ENCODE data around the gene SYTL3. TPM values are rescaled to one million over a fixed set of nuclear protein-coding genes. Genes with fewer than 3 reads are reported as not detected.

SYTL3 gene
- total and polyA plus RNA-seq, 2 of the 8 experiments (the other 6 are each of a cell fraction or from before 2014, with no cell fraction given): 0.27 to 0.99 TPM

DNA sequence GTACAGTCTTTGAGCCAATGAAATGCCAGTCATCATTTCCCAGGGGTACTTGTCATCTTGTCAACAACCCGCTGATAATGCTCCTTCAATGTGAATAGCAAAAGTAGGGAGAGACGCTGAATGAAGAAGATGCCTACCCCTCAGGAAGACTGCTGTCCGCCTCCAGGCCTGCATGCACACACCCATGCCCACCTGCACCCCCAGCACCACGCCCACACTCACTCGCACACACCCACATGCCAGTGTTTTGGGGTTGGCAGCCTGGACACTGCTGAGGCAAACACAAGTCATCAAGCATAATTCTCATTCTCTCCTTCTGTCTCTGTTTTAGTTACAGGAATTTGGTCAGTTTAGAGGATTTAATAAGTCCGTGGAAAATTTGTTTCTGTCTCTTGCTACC lies 63.6 kb downstream of the SYTL3 start:
- Histone ChIP-seq H3K79me2 (ENCODE audit: control insufficient read depth in 1 of 2, insufficient read depth in 2 of 2, low read length in 2 of 2) (no peaks in the 10 kb centered on the region), H4K8ac (ENCODE audit: extremely low read depth, insufficient read depth, low read length) (no peak overlapping the region; the same call in 1 of the 2 replicates), H3K4me1 (replicated peaks in 1 of 4; ENCODE audit: control insufficient read depth in 3 of 4, insufficient read depth in 4 of 4, low read length in 3 of 4) (peaks cover 0 to 5% (median under 1%) of the 10 kb centered on the region in 4 experiments; a peak in 3 of 7 replicates), H4K5ac (ENCODE audit: insufficient read length, low read depth, low read length) (no peak overlapping the region), H3K27ac (ENCODE audit: low read depth, low read length) (no peak overlapping the region), H3K23ac (ENCODE audit: insufficient read length) (no peak overlapping the region), H2BK15ac (ENCODE audit: low read length) (no peak overlapping the region), H2BK12ac (ENCODE audit: low read depth, low read length) (no peak overlapping the region), H3K9me3 (ENCODE audit: insufficient read depth in 2 of 2, low read depth in 1 of 2, low read length in 1 of 2) (no peaks in the 10 kb centered on the region), H3K18ac (ENCODE audit: extremely low read depth, low read length) (no peak overlapping the region), H3K36me3 (ENCODE audit: control insufficient read depth in 2 of 4, insufficient read depth in 4 of 4, low read length in 3 of 4) (no peaks in the 10 kb centered on the region), H2AK5ac (ENCODE audit: low read depth, low read length) (no peak overlapping the region), H4K20me1 (replicated peaks in 1 of 2; ENCODE audit: control insufficient read depth in 1 of 2, insufficient read depth in 2 of 2, low read length in 2 of 2) (peaks cover 0 to 2% of the 10 kb centered on the region in 2 experiments), H3K4me3 (ENCODE audit: extremely low read depth in 1 of 4, insufficient read depth in 2 of 4, low read depth in 3 of 4, low read length in 4 of 4) (no peak overlapping the region), H3K56ac (replicated peaks; ENCODE audit: insufficient read length, low read depth, low read length) (no peak overlapping the region), H3K14ac (ENCODE audit: insufficient read length) (no peak overlapping the region), H3K79me1 (ENCODE audit: low read depth, low read length) (no peaks in the 10 kb centered on the region), H2BK120ac (replicated peaks; ENCODE audit: low read depth, low read length) (no peak overlapping the region), H2BK5ac (ENCODE audit: low read depth, low read length) (no peak overlapping the region), H4K91ac (replicated peaks; ENCODE audit: insufficient read length, low read length) (no peak overlapping the region), H3K4ac (replicated peaks; ENCODE audit: insufficient read length, low read depth, low read length) (no peak overlapping the region), H3K27me3 (replicated peaks in 1 of 4; ENCODE audit: control insufficient read depth in 3 of 4, extremely low read depth in 1 of 4, insufficient read depth in 3 of 4, low read length in 3 of 4) (no peaks in the 10 kb centered on the region), H2BK20ac (ENCODE audit: low read length) (no peak overlapping the region), H2AFZ (ENCODE audit: low read length) (no peak overlapping the region), H3K23me2 (ENCODE audit: low read depth, low read length) (no peaks in the 10 kb centered on the region; the same call in 1 of the 2 replicates), H3K4me2 (ENCODE audit: insufficient read depth in 1 of 2, low read depth in 2 of 2, low read length in 2 of 2) (no peak overlapping the region), H3K9ac (replicated peaks in 1 of 4; ENCODE audit: extremely low read depth in 1 of 4, low read depth in 3 of 4, low read length in 3 of 4) (no peak overlapping the region)
- POLR2A ChIA-PET (ENCODE audit: partially characterized antibody): no interaction called here
- no peak for DNase-seq (ENCODE audit: low read depth in 1 of 2, low spot score in 2 of 2)
- no peak for FAIRE-seq
- CTCF ChIA-PET (ENCODE audit: partially characterized antibody): no interaction called here
- 96% methylated on average over 6 of the region's 6 CpGs; no CpG with 5 or more reads in 1 of the 2 experiments for WGBS, 2 experiments (ENCODE audit: extremely low coverage in 1 of 2, insufficient coverage in 1 of 2, insufficient read length in 1 of 2, insufficient replicate concordance in 2 of 2, low coverage in 1 of 2, low lambda C conversion rate in 2 of 2, missing lambda C conversion rate in 1 of 2)
- TF ChIP-seq RXRA (IDR thresholded peaks at IDR 0.05; ENCODE audit: insufficient read depth, low read depth, low read length) (no peak), FOSL1 (IDR thresholded peaks at IDR 0.05; ENCODE audit: insufficient read depth, low read depth, low read length) (no peak), CBX8 (IDR thresholded peaks at IDR 0.05; ENCODE audit: borderline replicate concordance, low read depth, low read length) (no peak), SIN3A (conservative IDR thresholded peaks at IDR 0.05 in 1 of 2, IDR thresholded peaks at IDR 0.05 in 1 of 2; ENCODE audit: low read depth in 1 of 2, low read length in 2 of 2) (no peak), KDM4A (IDR thresholded peaks at IDR 0.05; ENCODE audit: low read depth, low read length, severe bottlenecking) (no peak), SP1 (IDR thresholded peaks at IDR 0.05; ENCODE audit: low read depth, low read length) (no peak), ASH2L (IDR thresholded peaks at IDR 0.05; ENCODE audit: low read length) (no peak)
- TF ChIP-seq, protein P1, sequence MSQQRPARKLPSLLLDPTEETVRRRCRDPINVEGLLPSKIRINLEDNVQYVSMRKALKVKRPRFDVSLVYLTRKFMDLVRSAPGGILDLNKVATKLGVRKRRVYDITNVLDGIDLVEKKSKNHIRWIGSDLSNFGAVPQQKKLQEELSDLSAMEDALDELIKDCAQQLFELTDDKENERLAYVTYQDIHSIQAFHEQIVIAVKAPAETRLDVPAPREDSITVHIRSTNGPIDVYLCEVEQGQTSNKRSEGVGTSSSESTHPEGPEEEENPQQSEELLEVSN (IDR thresholded peaks at IDR 0.05): no peak
